Stimulated activated CD4-positive, alpha-beta T cell treated with anti-CD3 and anti-CD28 coated beads, Interleukin-1b, Interleukin-23, amount 100 ng/mL, for 1 hour (primary cell): ENCODE results near the gene KLF16.
A peak's percentile ranks its signal among the peaks of the same experiment; 100 is the strongest.

ENCODE experiments used
- DNase-seq, 2 donors: peaks; one replicate each; pipeline ENCODE4 v3.0.0-alpha.2; 2020; ENCODE audit warnings: low read depth in 2 of 2

KLF16 gene

GRCh38 chr19:1855040-1855827, 8.1 kb downstream of the KLF16 start:
- DNase-seq: peak; percentile 41 to 66

DNA sequence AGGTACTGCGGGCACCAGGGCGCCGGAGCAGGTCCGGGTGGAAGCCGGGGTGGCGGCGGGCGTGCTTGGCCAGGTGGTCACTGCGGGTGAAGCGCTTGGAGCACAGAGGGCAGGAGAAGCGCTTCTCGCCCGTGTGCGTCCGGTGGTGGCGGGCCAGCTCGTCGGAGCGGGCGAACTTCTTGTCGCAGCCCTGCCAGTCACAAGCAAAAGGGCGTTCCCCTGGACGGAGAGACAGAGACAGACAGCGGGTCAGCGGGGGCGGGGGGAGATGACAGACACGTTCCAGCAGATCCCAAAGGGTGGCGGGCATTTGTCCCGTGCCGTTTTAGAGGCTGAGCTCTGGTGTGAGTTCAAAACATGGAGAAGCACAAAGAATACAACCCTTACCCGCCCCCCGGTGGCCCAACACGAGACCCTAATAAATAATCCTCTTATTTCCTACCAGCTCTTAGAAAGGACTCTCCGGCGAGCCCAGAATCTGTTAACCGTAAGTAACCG, 8.8 kb downstream of the KLF16 start:
- DNase-seq: no peak

- DNase-seq: no peak
Observed at GRCh38 chr19:1854039-1854541, 9.3 kb downstream of the KLF16 start.

DNA sequence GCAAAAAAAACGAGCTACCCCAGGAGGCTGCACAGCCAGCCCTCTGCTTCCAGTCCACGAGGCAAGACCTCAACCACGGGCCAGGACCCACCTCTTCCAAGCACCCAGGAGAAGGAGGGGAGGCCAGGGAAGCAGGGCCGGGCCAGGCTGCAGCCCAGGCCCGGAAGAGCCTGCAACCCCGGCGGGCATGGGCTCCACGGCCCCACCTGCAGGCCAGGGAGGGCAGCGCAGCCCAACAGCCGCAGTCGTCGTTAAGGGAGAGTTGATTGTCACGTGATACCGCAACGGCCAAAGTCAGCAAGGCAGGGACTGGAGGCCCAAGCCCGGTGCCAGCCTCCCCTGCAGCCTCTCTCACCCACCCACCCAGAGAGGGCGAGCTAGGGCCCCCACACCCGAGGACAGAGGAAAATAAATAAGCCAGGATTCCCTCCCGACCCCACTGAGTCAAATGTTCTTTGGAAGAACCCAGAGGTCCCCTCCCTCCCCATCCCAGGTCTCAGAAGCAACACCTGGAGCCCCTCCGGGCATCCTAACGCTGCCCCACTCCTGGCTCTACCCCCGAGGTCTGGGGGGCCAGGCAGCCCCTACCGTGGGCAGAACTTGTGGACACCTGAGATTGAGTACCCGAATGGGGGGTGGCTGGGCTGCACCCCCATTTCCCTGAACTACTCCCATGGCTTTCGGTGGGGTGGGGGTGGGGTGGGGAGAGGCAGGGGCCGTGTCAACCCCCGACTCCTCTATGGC, 9.9 kb downstream of the KLF16 start:
- DNase-seq: peak in 1 of 2 donors; percentile 72

DNA sequence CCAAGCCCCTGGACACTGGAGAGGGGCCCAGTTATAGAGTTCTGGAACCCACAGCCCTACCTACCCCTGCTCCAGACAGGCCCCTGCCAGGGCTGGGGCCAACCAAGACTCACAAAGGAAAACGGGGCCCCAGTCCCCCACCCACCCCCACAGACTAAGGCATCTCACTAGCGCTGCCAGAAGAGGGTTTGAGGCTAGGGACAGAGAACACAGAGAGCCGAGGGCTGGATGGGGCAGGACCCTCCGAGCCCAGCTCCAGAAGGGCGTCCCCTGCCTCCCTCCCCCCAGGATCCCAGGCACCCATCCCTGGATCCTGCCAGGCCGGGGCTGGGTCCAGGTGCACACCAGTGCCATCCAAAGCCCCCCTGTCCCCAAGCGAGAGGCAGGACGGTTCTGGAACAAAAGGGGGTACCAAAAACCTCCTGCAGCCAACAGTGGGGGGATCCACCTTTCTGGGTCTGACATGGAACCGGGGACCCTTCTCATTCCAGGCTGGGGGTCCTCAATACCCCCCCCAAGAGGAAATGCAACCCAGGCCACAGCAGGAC, 10.7 kb downstream of the KLF16 start:
- no peak for DNase-seq

DNA sequence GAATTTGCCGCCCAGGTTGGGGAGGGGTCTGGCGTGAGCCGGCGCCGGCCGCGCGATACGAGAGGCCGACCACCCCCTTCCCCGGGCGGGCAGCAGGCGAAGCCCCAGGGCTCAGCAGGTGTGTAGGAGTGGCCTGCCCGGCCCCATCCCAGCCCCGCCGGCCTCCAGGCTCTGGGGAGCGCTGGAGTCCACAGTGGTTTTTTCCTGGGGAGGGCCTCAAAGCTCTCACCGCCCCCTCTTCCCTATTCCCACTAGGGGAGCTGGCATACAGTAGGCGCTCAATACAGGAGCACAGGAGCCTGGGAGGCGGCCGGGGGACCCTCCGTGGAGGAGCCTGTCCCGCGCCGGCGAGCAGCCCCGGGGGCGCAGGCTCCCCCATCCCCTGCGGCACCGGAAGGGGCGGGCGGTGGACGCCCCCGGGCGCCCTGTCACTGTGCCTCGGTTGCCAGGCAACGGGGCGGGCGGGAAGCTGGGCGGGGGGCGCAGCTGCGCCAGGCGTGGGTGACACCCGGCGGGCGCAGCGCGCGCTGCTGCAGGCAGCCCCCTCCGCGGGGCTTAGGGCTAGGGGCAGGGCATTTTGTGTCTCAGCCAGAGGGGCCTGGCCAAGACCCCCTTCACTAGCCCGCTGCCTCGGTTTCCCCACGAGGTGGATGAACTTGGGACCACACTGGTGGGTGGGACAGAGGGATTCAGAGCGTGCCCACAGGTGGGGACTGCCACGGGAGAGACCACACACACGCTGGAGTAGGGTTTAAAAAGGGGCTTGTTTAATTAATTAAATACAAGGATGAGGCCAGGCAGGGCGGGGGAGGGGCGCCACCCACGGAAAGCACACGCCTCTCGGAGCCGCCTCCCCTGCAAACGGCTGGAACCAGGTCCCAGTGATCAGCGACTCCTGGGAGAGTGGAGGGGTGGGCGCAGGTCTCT, 11.5 kb downstream of the KLF16 start:
- DNase-seq: no peak

DNA sequence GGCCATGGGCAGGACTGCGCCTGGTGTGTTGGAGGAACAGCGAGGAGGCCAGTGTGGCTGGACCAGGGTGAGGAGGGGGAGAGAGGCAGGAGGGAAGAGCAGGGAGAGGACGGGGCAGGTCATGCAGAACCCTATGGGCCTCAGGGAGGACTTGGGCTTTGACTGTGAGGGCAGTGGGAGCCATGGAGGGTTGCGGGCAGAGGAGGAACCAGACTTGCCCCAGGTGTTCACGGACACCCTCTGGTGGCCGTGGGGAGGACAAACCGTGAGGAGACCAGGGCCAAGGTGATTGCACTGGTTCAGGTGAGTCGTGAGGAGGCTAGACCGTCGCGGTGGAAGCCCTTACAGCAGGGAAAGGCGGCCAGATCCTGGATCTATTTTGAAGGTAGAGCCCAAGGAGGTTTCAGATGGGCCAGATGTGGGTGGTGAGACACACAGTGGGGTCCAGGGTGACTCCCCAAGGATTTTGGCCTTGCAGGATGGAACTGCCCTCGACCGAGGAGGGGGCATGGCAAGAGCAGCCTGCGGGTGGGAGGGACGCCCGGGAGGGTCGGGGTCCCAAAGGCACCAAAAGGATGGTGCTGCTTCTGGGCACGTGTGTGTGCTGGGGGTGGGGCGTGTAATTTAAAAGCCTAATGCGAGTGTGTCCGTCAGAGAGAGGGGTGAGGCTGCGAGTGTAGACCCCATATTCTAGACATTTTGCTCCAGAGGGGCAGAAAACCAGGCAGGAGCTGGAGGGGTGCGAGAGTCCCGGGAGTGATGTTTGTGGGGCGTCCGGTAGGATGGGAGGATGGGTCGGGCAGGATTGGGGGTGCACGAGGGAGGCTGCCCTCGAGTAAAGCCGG, 12.3 kb downstream of the KLF16 start:
- DNase-seq: no peak

DNA sequence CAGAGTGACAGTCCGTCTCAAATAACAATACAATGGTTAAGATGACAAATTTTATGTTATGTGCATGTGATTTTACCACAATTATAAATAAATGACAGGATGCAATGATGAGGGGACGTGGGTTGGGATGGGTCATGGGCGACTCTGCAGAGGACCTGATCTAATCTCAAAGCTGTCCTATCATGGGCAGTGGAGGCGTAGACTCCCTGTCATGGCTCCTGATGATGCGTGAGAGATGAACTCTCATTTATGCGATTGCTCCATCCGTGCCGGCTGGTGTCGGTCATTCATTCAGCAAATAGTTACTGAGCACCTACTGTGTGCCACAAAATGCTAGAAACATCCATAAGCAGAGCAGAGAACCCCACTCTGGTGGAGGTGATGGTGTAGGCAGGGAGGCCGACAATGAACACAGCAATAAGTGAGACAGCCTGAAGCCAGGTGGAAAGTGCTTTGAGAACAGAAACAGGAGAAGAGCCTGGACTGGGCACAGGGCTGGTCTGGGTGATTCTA, 13.4 kb downstream of the KLF16 start:
- DNase-seq: no peak

DNA sequence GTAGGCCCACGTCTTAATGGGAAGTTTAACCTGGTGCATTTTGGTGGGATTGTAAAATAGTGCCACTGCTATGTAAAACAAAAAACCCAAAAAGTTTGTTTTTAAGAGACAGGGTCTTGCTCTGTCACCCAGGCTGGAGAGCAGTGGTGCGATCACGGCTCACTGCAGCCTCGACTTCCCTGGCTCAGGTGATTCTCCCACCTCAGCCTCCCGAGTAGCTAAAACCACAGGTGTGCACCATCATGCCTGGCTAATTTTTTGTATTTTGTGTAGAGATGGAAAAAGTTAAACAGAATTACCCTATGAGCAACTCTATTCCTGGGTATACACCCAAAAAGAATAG, 14.3 kb downstream of the KLF16 start:
- no peak for DNase-seq

- DNase-seq: peak; percentile 95 to 96
Observed at GRCh38 chr19:1848399-1849131, 14.8 kb downstream of the KLF16 start, which contains the start of gene REXO1. Gene REXO1 (minus strand): TSS chr19:1848483. CDS start chr19:1848358, 125 bp downstream.

- no peak for DNase-seq
Observed at GRCh38 chr19:1847684-1848398, 15.5 kb downstream of the KLF16 start.

- DNase-seq: no peak
Observed at GRCh38 chr19:1847348-1847683, 16.1 kb downstream of the KLF16 start.

DNA sequence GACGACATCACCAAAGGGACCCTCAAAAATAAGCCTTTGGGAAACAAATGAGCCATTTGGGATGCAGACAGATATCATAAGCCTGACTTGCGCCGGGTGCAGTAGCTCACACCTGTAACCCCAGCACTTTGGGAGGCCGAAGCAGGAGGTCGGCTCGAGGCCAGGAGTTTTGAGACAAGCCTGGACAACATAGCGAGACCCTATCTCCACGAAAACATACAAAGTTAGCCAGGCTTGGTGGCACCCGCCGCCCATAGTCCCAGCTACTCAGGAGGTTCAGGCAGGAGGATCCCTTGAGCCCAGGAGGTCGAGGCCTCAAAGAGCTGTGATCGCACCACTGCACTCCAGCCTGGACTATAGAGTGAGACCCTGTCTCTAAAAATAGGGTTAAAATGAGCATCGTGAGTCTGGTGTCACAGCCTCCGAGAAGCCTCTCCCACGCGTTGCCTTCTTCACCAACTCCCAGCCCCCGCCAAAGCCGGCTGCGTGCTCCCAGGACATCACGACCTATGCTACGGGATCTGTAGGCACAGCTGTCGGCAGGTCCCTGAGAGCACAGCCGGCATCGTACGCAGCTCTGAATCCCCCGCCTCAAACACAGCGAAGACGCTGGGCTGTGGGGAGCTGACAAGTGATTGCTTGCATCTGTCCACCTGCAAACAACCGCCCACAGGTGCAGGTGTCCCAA, 16.7 kb downstream of the KLF16 start:
- no peak for DNase-seq

- no peak for DNase-seq
Observed at GRCh38 chr19:1845642-1846041, 17.7 kb downstream of the KLF16 start.

GRCh38 chr19:1845125-1845515, 18.3 kb downstream of the KLF16 start:
- DNase-seq: no peak

DNA sequence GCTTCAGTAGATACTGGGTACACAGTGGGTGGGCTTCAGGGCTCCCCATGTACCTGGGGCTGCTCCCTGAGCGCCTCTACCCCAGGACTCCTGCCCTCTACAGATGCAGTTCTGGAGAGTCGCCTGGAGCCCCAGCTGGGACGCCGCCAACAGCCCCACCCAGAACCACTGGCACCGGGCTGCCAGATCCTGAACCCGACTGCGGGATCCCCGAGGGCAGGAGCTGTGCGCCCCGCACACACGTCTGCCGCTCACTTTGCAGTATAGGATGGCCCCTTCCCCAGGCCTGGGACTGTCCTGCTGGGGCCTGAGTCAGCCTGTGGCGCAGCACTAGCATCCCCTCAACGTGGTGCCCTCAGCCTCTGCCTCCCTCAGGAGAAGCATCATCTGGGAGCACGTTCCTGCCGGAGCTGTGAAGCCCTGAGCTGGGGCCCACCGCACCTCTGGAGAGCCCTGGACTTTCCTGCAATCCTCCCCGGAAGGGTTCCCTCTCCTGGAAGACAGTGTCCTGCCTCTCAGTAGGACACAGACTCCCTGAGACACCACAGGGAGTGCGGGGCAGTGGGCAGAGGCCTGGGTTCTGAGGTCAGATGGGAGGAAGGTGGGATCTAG, 18.8 kb downstream of the KLF16 start:
- no peak for DNase-seq

GRCh38 chr19:1843646-1844394, 19.6 kb downstream of the KLF16 start:
- no peak for DNase-seq
